NCI-H2227 treated with DMSO at 0.1 percent for 48 hours (cell line): Measurements from ENCODE around the gene FAIM2.
"Not testable (repeated sequence)": the region's sequence is repeated elsewhere in the genome, so short reads cannot be mapped to it uniquely, and the experiment has no call there.

Source experiments
- DNase-seq: peaks from one replicate; lab custom pipeline; 2025; lab: John Stamatoyannopoulos, UW

Gene FAIM2

GRCh38 chr12:49878021-49878420 lies 25.7 kb downstream of the FAIM2 start:
- DNase-seq, result no peak

GRCh38 chr12:49877066-49877465 lies 26.6 kb downstream of the FAIM2 start:
- no peak for DNase-seq

GRCh38 chr12:49876070-49876469 lies 27.6 kb downstream of the FAIM2 start:
- DNase-seq, result no peak

GRCh38 chr12:49875115-49875720 lies 28.5 kb downstream of the FAIM2 start:
- no peak for DNase-seq

- no peak for DNase-seq
Observed at GRCh38 chr12:49874142-49874897, 29.4 kb downstream of the FAIM2 start.

- DNase-seq, result no peak
Observed at GRCh38 chr12:49873361-49873934, 30.3 kb downstream of the FAIM2 start.

GRCh38 chr12:49872781-49873181 lies 30.9 kb downstream of the FAIM2 start:
- no peak for DNase-seq

- DNase-seq, result no peak
Observed at GRCh38 chr12:49872381-49872780, 31.3 kb downstream of the FAIM2 start.

- DNase-seq, result not testable (repeated sequence)
Observed at GRCh38 chr12:49871811-49872251, 31.9 kb downstream of the FAIM2 start.

GRCh38 chr12:49871263-49871561 lies 32.5 kb downstream of the FAIM2 start:
- no peak for DNase-seq

- DNase-seq, result no peak
Observed at GRCh38 chr12:49870501-49871262, 33.0 kb downstream of the FAIM2 start.

- DNase-seq, result no peak
Observed at GRCh38 chr12:49869816-49870500, 33.7 kb downstream of the FAIM2 start.

- DNase-seq, result peak; percentile 44
Observed at GRCh38 chr12:49868952-49869815, 34.5 kb downstream of the FAIM2 start.

- no peak for DNase-seq
Observed at GRCh38 chr12:49868449-49868848, 35.3 kb downstream of the FAIM2 start.

- DNase-seq, result no peak
Observed at GRCh38 chr12:49867570-49868341, 35.9 kb downstream of the FAIM2 start.

GRCh38 chr12:49866859-49867569 lies 36.7 kb downstream of the FAIM2 start:
- DNase-seq, result peak; percentile 1

GRCh38 chr12:49865782-49866135 lies 37.9 kb downstream of the FAIM2 start:
- no peak for DNase-seq

GRCh38 chr12:49865109-49865781 lies 38.5 kb downstream of the FAIM2 start:
- no peak for DNase-seq

GRCh38 chr12:49864798-49865090 lies 39.0 kb downstream of the FAIM2 start:
- DNase-seq, result no peak
